Fibroblast of mammary gland (primary cell): ENCODE results near the gene ARHGAP26.
A peak's percentile ranks its signal among the peaks of the same experiment; 100 is the strongest.

Experiments
- DNase-seq: peaks from one replicate; pipeline ENCODE4 v3.0.0-alpha.2; 2010; ENCODE audit warnings: low read depth
- H3K4me3 ChIP-seq: 2 replicates; pipeline ENCODE4 v1.5.1; 2011; ENCODE audit warnings: low read depth, mild to moderate bottlenecking, low read length, moderate library complexity; ENCODE audit not compliant: control insufficient read depth
- CTCF ChIP-seq: conservative IDR thresholded peaks from 2 replicates; pipeline ENCODE4 v1.5.1; 2011; ENCODE audit warnings: low read depth, low read length, inconsistent platforms; ENCODE audit not compliant: control insufficient read depth, insufficient read depth

ARHGAP26 gene

DNA sequence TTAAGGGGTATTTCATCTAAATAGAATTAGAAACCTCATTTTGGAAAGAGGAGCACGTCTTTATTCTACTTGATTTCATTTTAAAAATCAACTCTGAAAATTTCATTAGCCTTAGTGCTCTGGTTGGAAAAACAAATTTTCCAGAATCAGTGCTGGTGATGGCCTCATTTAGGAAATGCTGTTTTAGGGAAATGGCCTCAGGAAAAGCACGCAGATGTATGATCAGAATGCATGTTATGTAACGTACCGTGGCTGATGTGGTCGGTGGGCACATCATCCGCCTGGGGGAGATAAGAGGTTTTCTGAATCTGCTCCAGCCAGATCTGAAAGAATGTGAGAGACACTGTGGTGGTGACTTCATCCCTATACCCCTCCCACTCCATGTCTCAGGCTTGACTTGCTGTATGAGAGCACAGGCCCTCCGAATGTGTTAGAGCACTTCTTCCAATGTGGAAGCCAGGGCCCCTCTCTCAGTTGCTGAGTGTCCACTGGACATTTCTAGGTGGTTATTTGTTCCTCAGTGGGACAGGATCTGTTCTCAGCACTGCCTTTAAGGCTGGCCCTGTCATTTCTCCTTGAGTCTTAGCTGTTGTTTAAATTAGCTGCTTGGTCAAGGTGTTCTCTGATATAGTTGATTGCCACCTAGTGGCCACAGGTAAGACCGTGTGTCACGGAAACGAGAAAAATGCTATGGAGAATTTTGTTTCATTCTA is 96.5 kb downstream of the ARHGAP26 start:
- DNase-seq, result peak; percentile 76
- H3K4me3 ChIP-seq, result no peak overlapping the region

DNA sequence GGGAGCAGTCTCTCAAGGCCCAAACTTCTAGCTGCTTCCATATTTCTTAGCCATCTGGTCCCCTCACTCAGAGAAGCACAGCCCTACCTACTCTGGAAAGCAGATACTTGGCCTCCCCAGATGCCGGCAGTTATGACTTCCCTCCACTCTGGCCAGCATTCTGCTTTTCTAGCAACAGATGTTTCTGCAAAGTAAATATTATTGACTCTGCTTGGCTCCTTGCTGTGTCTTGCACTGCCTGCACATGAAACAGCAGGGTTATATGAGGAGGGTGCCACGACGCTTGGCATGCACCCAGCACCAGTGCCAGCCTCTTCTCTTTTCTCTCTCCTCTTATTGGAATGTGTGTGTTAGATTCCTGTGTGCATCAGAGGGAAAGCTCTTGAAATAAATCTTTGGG is 99.7 kb downstream of the ARHGAP26 start:
- no peak for DNase-seq
- no peak for TF ChIP-seq CTCF
- H3K4me3 ChIP-seq, result no peak overlapping the region

More for the DNA sequence above, 96.5 kb downstream of the ARHGAP26 start:
- peak; percentile 66 for TF ChIP-seq CTCF

GRCh38 chr5:142870532-142871362 is 100.6 kb downstream of the ARHGAP26 start:
- no peak for DNase-seq

GRCh38 chr5:142871363-142872193 is 101.4 kb downstream of the ARHGAP26 start:
- no peak for TF ChIP-seq CTCF
- peak; percentile 57 for DNase-seq
- H3K4me3 ChIP-seq, result no peak overlapping the region

More at GRCh38 chr5:142870532-142871362, 100.6 kb downstream of the ARHGAP26 start:
- no peak for TF ChIP-seq CTCF
- H3K4me3 ChIP-seq, result no peak overlapping the region

DNA sequence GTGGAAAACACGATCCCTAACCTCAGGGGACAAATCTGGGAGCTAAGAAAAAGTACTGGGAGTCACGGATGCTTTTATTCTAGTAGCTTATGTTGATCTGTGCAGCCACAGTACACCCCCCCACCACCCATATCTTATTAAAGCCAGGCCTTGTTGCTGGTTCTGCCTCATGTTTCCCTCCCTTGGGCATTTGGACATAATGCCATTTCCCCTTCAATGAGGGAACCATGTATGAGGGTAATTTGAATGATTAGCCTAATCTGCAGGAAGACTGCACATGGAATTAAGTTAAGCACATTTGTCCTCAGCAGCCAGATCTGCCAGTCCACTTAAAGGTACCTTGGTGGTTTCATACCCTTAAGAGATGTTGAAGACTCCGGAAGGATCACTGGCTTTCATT is 102.0 kb downstream of the ARHGAP26 start:
- no peak overlapping the region for H3K4me3 ChIP-seq
- DNase-seq, result no peak
- TF ChIP-seq CTCF, result no peak

GRCh38 chr5:142872795-142873194 is 102.6 kb downstream of the ARHGAP26 start:
- no peak overlapping the region for H3K4me3 ChIP-seq
- no peak for TF ChIP-seq CTCF
- peak; percentile 70 for DNase-seq
